ENCODE data around the gene PARP14.

PARP14 gene

GRCh38 chr3:122767540-122768372, 87.1 kb downstream of the PARP14 start:
- DNase-seq (ENCODE audit: low read depth): no peak

DNA sequence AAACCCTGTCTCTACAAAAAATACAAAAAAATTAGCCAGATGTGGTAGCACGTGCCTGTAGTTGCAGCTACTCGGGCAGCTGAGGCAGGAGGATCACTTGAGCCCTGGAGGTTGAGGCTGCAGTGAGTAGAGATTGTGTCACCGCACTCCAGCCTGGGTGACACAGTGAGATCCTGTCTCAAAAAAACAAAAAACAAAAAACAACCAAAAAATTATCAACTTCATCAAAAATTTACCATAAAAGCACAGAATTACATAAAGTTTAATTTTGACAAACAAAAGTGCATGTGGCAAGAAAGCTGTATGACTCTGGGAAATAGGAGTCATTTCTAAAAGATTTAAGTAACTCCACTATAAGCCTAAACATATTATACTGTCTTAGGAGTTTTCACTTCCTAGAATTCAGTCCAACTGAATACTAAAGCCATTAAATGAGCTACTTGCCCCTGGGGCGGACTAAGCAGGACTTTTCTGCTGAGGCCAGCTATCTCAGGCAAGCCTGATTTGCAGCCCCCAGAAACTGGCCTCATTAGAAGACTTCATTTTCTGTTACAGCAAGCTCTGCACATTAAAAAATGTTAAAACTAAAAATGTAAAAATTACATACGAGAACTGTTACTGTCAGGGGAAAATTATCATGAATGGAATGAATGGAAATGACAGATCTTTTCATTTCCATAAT, 90.0 kb downstream of the PARP14 start:
- DNase-seq (ENCODE audit: low read depth): no peak

DNA sequence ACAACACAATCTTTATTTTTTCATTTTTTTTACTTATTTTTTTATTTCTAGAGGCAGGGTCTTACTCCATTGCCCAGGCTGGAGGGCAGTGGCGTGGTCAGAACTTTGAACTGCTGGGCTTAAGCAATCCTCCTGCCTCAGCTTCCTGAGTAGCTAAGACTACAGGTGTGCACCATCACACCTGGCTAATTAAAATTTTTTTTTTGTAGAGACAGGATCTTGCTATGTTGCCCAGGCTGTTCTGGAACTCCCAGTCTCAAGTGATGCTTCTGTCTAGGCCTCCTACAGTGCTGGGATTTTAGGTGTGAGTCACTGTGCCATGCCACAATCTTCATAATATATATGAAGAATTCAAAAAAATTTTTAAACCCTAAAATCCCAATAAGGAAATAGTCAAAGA, 92.2 kb downstream of the PARP14 start:
- no peak for DNase-seq (ENCODE audit: low read depth)

- no peak for DNase-seq (ENCODE audit: low read depth)
These were observed 93.4 kb downstream of the PARP14 start for GRCh38 chr3:122773944-122774509.

DNA sequence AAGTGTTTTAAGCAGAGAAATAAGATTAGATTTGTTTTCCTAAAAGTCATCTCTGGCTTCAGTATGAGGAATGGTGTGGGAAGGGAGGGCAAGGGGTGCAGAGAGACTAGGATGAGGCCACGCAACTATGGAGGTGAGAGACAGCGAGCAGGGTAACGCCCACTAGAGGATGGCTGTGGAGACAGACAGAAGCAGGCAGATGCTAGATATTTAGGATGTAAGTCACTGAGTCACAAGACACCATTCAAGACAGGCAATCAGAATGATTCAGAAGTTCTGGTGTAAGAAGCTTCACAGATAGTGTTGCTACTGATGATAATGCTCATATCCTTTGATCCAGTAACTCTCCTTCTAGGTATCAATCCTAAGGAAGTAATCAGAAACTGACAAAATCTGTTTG, 93.9 kb downstream of the PARP14 start:
- DNase-seq (ENCODE audit: low read depth): no peak

GRCh38 chr3:122776675-122777468, 96.2 kb downstream of the PARP14 start:
- DNase-seq (ENCODE audit: low read depth): no peak

- DNase-seq (ENCODE audit: low read depth): no peak
These were observed 96.9 kb downstream of the PARP14 start for GRCh38 chr3:122777563-122777962.

Measured in T follicular helper cell (primary cell).